Measurements from ENCODE around the gene ZYX.

DNA sequence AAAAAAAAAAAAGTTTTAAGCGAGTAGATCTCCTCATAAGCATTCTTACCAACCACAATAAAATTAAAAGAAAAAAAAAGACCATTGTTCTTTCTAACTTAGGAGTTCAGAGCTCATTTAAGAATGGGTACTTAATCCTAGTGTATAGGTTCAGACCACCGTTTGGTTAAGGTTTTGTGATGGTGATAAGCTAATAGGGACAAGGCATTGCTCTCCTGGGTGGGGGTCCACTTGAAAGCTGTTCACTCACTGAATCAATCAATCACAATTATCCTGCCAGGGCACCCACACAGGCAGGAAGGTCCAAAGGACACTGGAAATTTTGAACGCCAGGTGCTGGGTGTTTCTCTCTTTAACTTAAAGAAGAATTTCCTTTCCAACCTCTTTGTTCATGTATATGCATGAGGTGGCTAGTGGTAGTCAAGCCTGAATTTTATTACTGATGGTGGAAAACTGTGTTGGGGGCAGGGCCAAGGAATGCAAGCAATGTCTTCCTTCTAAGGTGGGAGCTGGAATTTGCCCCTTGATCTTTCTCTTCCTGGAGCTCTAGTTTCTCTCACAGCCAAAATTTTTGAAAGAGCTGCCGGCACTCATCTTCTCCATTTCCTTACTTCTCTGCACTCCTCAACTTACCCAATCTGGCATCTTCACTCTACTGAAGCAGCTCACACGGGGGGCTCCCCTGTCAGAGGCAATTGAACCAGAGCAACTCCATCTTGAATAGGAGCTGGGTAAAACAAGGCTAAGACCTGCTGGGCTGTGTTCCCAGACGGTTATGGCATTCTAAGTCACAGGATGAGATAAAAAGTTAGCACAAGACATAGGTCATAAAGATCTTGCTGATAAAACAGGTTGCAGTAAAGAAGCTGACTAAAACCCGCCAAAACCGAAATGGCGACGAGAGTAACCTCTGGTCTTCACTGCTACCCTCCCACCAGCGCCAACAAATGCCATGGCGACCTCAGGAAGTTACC is 11.2 kb upstream of the ZYX start:
- TF ChIP-seq, protein P1, sequence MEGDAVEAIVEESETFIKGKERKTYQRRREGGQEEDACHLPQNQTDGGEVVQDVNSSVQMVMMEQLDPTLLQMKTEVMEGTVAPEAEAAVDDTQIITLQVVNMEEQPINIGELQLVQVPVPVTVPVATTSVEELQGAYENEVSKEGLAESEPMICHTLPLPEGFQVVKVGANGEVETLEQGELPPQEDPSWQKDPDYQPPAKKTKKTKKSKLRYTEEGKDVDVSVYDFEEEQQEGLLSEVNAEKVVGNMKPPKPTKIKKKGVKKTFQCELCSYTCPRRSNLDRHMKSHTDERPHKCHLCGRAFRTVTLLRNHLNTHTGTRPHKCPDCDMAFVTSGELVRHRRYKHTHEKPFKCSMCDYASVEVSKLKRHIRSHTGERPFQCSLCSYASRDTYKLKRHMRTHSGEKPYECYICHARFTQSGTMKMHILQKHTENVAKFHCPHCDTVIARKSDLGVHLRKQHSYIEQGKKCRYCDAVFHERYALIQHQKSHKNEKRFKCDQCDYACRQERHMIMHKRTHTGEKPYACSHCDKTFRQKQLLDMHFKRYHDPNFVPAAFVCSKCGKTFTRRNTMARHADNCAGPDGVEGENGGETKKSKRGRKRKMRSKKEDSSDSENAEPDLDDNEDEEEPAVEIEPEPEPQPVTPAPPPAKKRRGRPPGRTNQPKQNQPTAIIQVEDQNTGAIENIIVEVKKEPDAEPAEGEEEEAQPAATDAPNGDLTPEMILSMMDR (conservative IDR thresholded peaks at IDR 0.05) = no peak
- TF ChIP-seq EZH2 (IDR thresholded peaks at IDR 0.05; ENCODE audit: low read depth) = no peak
